H9 (cell line): ENCODE measurements around the gene METTL2A. TPM values are rescaled to one million over a fixed set of nuclear protein-coding genes. Genes with fewer than 3 reads are reported as not detected.
"Not testable (repeated sequence)": the region's sequence is repeated elsewhere in the genome, so short reads cannot be mapped to it uniquely, and the experiment has no call there.

Experiments used
- DNase-seq: peaks from one replicate; pipeline ENCODE4 v3.0.0-alpha.2; 2017
- H2AFZ ChIP-seq: one replicate; pipeline ENCODE4 v1.6.1; 2013; ENCODE audit warnings: mild to moderate bottlenecking, low read length, control low read depth, moderate library complexity
- H2AK5ac ChIP-seq: 2 replicates; pipeline ENCODE4 v1.6.1; 2013; ENCODE audit warnings: low read length, control low read depth, mixed read lengths; ENCODE audit not compliant: insufficient read length
- H2BK120ac ChIP-seq: one replicate; pipeline ENCODE4 v1.6.1; 2013; ENCODE audit warnings: low read depth, mild to moderate bottlenecking, low read length, control low read depth, inconsistent platforms; ENCODE audit not compliant: poor library complexity, severe bottlenecking
- H2BK12ac ChIP-seq: 2 replicates; pipeline ENCODE4 v1.6.1; 2013; ENCODE audit warnings: low read length, control low read depth, mixed read lengths, low read depth; ENCODE audit not compliant: insufficient read length
- H2BK15ac ChIP-seq: 2 replicates; pipeline ENCODE4 v1.6.1; 2013; ENCODE audit warnings: low read depth, low read length, control low read depth
- H2BK20ac ChIP-seq: one replicate; pipeline ENCODE4 v1.6.1; 2013; ENCODE audit warnings: low read depth, mild to moderate bottlenecking, low read length, control low read depth, inconsistent platforms; ENCODE audit not compliant: poor library complexity, severe bottlenecking
- H2BK5ac ChIP-seq: 2 replicates; pipeline ENCODE4 v1.6.1; 2013; ENCODE audit warnings: low read length, control low read depth, mixed read lengths; ENCODE audit not compliant: insufficient read length
- H3K14ac ChIP-seq: 2 replicates; pipeline ENCODE4 v1.6.1; 2013; ENCODE audit warnings: low read length, control low read depth; ENCODE audit not compliant: insufficient read depth
- H3K18ac ChIP-seq: 2 replicates; pipeline ENCODE4 v1.6.1; 2013; ENCODE audit warnings: low read depth, mild to moderate bottlenecking, mixed read lengths, low read length, control low read depth; ENCODE audit not compliant: insufficient read length
- H3K23ac ChIP-seq: 2 replicates; pipeline ENCODE4 v1.6.1; 2013; ENCODE audit warnings: low read length, control low read depth, mixed read lengths, low read depth; ENCODE audit not compliant: insufficient read length
- H3K23me2 ChIP-seq: 2 replicates; pipeline ENCODE4 v1.6.1; 2013; ENCODE audit warnings: low read depth, mild to moderate bottlenecking, mixed read lengths, low read length, control low read depth; ENCODE audit not compliant: insufficient read length, poor library complexity, severe bottlenecking
- H3K27ac ChIP-seq: 2 replicates; pipeline ENCODE4 v1.5.1; 2013; ENCODE audit warnings: low read length, control low read depth, mixed read lengths, low read depth; ENCODE audit not compliant: insufficient read length
- H3K27me3 ChIP-seq: 2 replicates; pipeline ENCODE4 v1.6.1; 2013; ENCODE audit warnings: low read length, control low read depth, inconsistent platforms; ENCODE audit not compliant: insufficient read depth
- H3K4ac ChIP-seq: 2 replicates; pipeline ENCODE4 v1.6.1; 2013; ENCODE audit warnings: low read depth, mild to moderate bottlenecking, control low read depth, inconsistent platforms, low read length, moderate library complexity
- H3K4me1 ChIP-seq: 2 replicates; pipeline ENCODE4 v1.6.1; 2013; ENCODE audit warnings: low read length, control low read depth, inconsistent platforms; ENCODE audit not compliant: insufficient read depth
- H3K4me2 ChIP-seq: 2 replicates; pipeline ENCODE4 v1.6.1; 2013; ENCODE audit warnings: low read length, control low read depth, mixed read lengths; ENCODE audit not compliant: insufficient read length, insufficient read depth
- H3K56ac ChIP-seq: 2 replicates; pipeline ENCODE4 v1.6.1; 2013; ENCODE audit warnings: low read depth, mild to moderate bottlenecking, mixed read lengths, low read length, control low read depth; ENCODE audit not compliant: insufficient read length
- H3K79me1 ChIP-seq: 2 replicates; pipeline ENCODE4 v1.6.1; 2013; ENCODE audit warnings: low read depth, mild to moderate bottlenecking, moderate library complexity, low read length, control low read depth, inconsistent platforms; ENCODE audit not compliant: insufficient read depth, poor library complexity, severe bottlenecking
- H3K79me2 ChIP-seq: 2 replicates; pipeline ENCODE4 v1.6.1; 2013; ENCODE audit warnings: low read length, control low read depth, inconsistent platforms; ENCODE audit not compliant: insufficient read depth
- H3K9ac ChIP-seq: 2 replicates; pipeline ENCODE4 v1.6.1; 2013; ENCODE audit warnings: low read length, control low read depth, mixed read lengths; ENCODE audit not compliant: insufficient read length; ENCODE audit errors: extremely low read depth
- H3K9me3 ChIP-seq: one replicate; pipeline ENCODE4 v1.6.1; 2013; ENCODE audit warnings: low read depth, low read length, inconsistent platforms; ENCODE audit not compliant: control insufficient read depth
- H3T11ph ChIP-seq: one replicate; pipeline ENCODE4 v1.6.1; 2013; ENCODE audit warnings: mild to moderate bottlenecking, low read length, control low read depth, inconsistent platforms
- H4K20me1 ChIP-seq: one replicate; pipeline ENCODE4 v1.6.1; 2013; ENCODE audit not compliant: control insufficient read depth, insufficient read length, insufficient read depth
- H4K5ac ChIP-seq: 2 replicates; pipeline ENCODE4 v1.6.1; 2013; ENCODE audit warnings: low read depth, mild to moderate bottlenecking, mixed read lengths, low read length, control low read depth; ENCODE audit not compliant: insufficient read length
- H4K8ac ChIP-seq: replicated peaks from 2 replicates; pipeline ENCODE4 v1.6.1; 2013; ENCODE audit warnings: low read length, control low read depth, mixed read lengths, low read depth; ENCODE audit not compliant: insufficient read length
- H4K91ac ChIP-seq: 2 replicates; pipeline ENCODE4 v1.6.1; 2013; ENCODE audit warnings: low read depth, mild to moderate bottlenecking, moderate library complexity, mixed read lengths, low read length, control low read depth; ENCODE audit not compliant: insufficient read length
- H3K27ac Mint-ChIP-seq, 3 experiments: 2 replicates in 2 of 3; 3 replicates in 1 of 3; pipeline ENCODE4 v1.8.0; 2020 to 2021; ENCODE audit warnings: mixed read lengths in 3 of 3, mild to moderate bottlenecking in 1 of 3, moderate library complexity in 1 of 3
- H3K27me3 Mint-ChIP-seq: 2 replicates; pipeline ENCODE4 v1.8.0; 2021; ENCODE audit warnings: low read depth, mild to moderate bottlenecking, moderate library complexity, mixed read lengths
- H3K36me3 Mint-ChIP-seq, 3 experiments: 2 replicates in 2 of 3; 3 replicates in 1 of 3; pipeline ENCODE4 v1.8.0; 2020 to 2021; ENCODE audit warnings: low read depth in 3 of 3, mixed read lengths in 3 of 3; ENCODE audit not compliant: insufficient read depth in 1 of 3
- H3K4me1 Mint-ChIP-seq, 2 experiments: 2 replicates each; pipeline ENCODE4 v1.8.0; 2020; ENCODE audit warnings: mixed read lengths in 2 of 2
- H3K4me3 Mint-ChIP-seq, 2 experiments: 2 replicates in 1 of 2; 3 replicates in 1 of 2; pipeline ENCODE4 v1.8.0; 2020 to 2021; ENCODE audit warnings: mild to moderate bottlenecking in 2 of 2, mixed read lengths in 2 of 2, moderate library complexity in 1 of 2
- H3K9me3 Mint-ChIP-seq, 2 experiments: 2 replicates in 1 of 2; 3 replicates in 1 of 2; pipeline ENCODE4 v1.8.0; 2020; ENCODE audit warnings: mild to moderate bottlenecking in 2 of 2, mixed read lengths in 2 of 2, moderate library complexity in 1 of 2
- WGBS: extraction: QIAGEN DNeasy Blood & Tissue Kit; methylation state at CpG from one replicate; pipeline ENCODE4 v1.1.7; 2013; ENCODE audit warnings: missing lambda C conversion rate, low lambda C conversion rate, mixed read lengths; ENCODE audit not compliant: insufficient read length; ENCODE audit errors: extremely low coverage; 5-methylcytosine and 5-hydroxymethylcytosine counted together
- total RNA-seq: library from RNA; stranded (reverse); gene quantifications from 2 replicates; pipeline ENCODE4 v1.2.1, GENCODE V29; 2021

METTL2A gene
- total RNA-seq, 1 experiment from 2014 or later, result 39.3 TPM

GRCh38 chr17:62477718-62478408, 54.2 kb downstream of the METTL2A start:
- H3K27me3 Mint-ChIP-seq, H3K56ac ChIP-seq, H2AFZ ChIP-seq, H3K27ac ChIP-seq, H3K23ac ChIP-seq, H3K79me2 ChIP-seq, H3K23me2 ChIP-seq, H2BK12ac ChIP-seq, H4K5ac ChIP-seq, H4K8ac ChIP-seq, H3K9me3 ChIP-seq, H3K14ac ChIP-seq, H4K20me1 ChIP-seq, H3K4ac ChIP-seq, H3K4me1 ChIP-seq, H3K18ac ChIP-seq, H2BK15ac ChIP-seq, H3K27me3 ChIP-seq, H2BK5ac ChIP-seq, H2AK5ac ChIP-seq, H3K79me1 ChIP-seq, H3K9me3 Mint-ChIP-seq, H4K91ac ChIP-seq, H2BK20ac ChIP-seq, H2BK120ac ChIP-seq, H3T11ph ChIP-seq: not testable (repeated sequence)
- DNase-seq, result peak; percentile 49
- Histone ChIP-seq H3K9ac (peak overlapping the region; percentile 58), H3K4me2 (peak overlapping the region; percentile 54)
- Mint-ChIP-seq H3K4me3 (peak overlapping the region; percentile 71 to 87), H3K36me3 (peaks cover 11 to 30% (median 24%) of the 10 kb centered on the region in 3 experiments; a peak in 6 of 7 replicates), H3K4me1 (peaks cover 18 to 31% of the 10 kb centered on the region in 2 experiments), H3K27ac (peak overlapping the region in 1 of 3 experiments; percentile 70; a peak in 1 of 7 replicates)
- WGBS, result no CpG with 5 or more reads among the region's 61 CpGs
